A172 (cell line): ENCODE measurements around the gene CER1. TPM values are rescaled to one million over a fixed set of nuclear protein-coding genes. Genes with fewer than 3 reads are reported as not detected.

ENCODE experiments used
- total RNA-seq: library from RNA; depleted of rRNA; stranded (reverse); fragments of >200 nt; shearing (Covaris generic); gene quantifications from 2 replicates; pipeline ENCODE4 v1.2.3, GENCODE V29; 2014; rRNA removed

CER1 gene
- total RNA-seq, 1 experiment from 2014 or later: not detected

Other genes with a start within 250 kb of the CER1 start
- gene ZDHHC21, start 29.3 kb downstream of the CER1 start, total RNA-seq: 5.8 and 11.1 TPM in 2 replicates
- 0.14 TPM in 1 of 2 replicates, not detected in the other for gene FREM1, start 187.7 kb upstream of the CER1 start, total RNA-seq